OCI-LY7 (cell line): Measurements from ENCODE around the gene LRRC2. TPM values are rescaled to one million over a fixed set of nuclear protein-coding genes. Genes with fewer than 3 reads are reported as not detected.

Source experiments
- BruUV-seq: library from RNA; stranded (reverse); fragments of 400-500 nt; replicated peaks from 2 replicates; lab custom pipeline; 2021; lab: Mats Ljungman, UMichigan
- CTCF ChIA-PET: fragments of 300-600 bp; sonication (Branson Sonifier 250); formaldehyde crosslinking; loops from one replicate; lab custom pipeline; 2022; ENCODE audit warnings: antibody characterized with exemption; ENCODE audit not compliant: unreplicated experiment; lab: Charles Lee
- POLR2A ChIA-PET: fragments of 300-600 bp; sonication (Branson Sonifier 250); formaldehyde crosslinking; loops from one replicate; lab custom pipeline; 2022; ENCODE audit warnings: antibody characterized with exemption; lab: Charles Lee
- DNase-seq: peaks from one replicate; pipeline ENCODE4 v3.0.0-alpha.2; 2015; ENCODE audit warnings: low spot score
- H2AFZ ChIP-seq: fragments of 200-600 bp; sonication (generic), shearing (Covaris generic); 2 replicates; pipeline ENCODE4 v1.6.1; 2014; ENCODE audit warnings: mild to moderate bottlenecking, antibody characterized with exemption, low read length, moderate library complexity
- H3K27ac ChIP-seq: fragments of 200-600 bp; sonication (generic); 2 replicates; pipeline ENCODE4 v1.5.1; 2014; ENCODE audit warnings: mixed run types, low read depth, mild to moderate bottlenecking, moderate library complexity, low read length, inconsistent platforms; ENCODE audit not compliant: poor library complexity, severe bottlenecking
- H3K36me3 ChIP-seq: fragments of 200-600 bp; sonication (generic); 2 replicates; pipeline ENCODE4 v1.6.1; 2014; ENCODE audit warnings: mild to moderate bottlenecking, antibody characterized with exemption, low read length, moderate library complexity, mixed read lengths; ENCODE audit not compliant: insufficient read depth
- H3K4me1 ChIP-seq: fragments of 200-600 bp; sonication (generic); 2 replicates; pipeline ENCODE4 v1.5.1; 2014; ENCODE audit warnings: mild to moderate bottlenecking, low read length; ENCODE audit not compliant: insufficient read depth, poor library complexity, severe bottlenecking
- H3K4me2 ChIP-seq: fragments of 200-600 bp; sonication (generic); 2 replicates; pipeline ENCODE4 v1.6.1; 2014; ENCODE audit warnings: mild to moderate bottlenecking, low read length
- H3K4me3 ChIP-seq: fragments of 200-600 bp; sonication (generic); 2 replicates; pipeline ENCODE4 v1.5.1; 2014; ENCODE audit warnings: mild to moderate bottlenecking, low read depth, low read length; ENCODE audit not compliant: poor library complexity, severe bottlenecking
- H3K79me2 ChIP-seq: fragments of 200-600 bp; sonication (generic); 2 replicates; pipeline ENCODE4 v1.6.1; 2016; ENCODE audit warnings: low read depth, mild to moderate bottlenecking, low read length, moderate library complexity, mixed read lengths; ENCODE audit not compliant: insufficient read depth
- H3K9me2 ChIP-seq: fragments of 200-600 bp; sonication (generic); 2 replicates; pipeline ENCODE4 v1.6.1; 2016; ENCODE audit warnings: mild to moderate bottlenecking, low read length, mixed read lengths; ENCODE audit not compliant: insufficient read depth
- H3K9me3 ChIP-seq: fragments of 200-600 bp; sonication (generic); 2 replicates; pipeline ENCODE4 v1.6.1; 2014; ENCODE audit warnings: mild to moderate bottlenecking, mixed run types, low read length, mixed read lengths
- H4K20me1 ChIP-seq: fragments of 200-600 bp; sonication (generic); 2 replicates; pipeline ENCODE4 v1.6.1; 2014; ENCODE audit warnings: mild to moderate bottlenecking, antibody characterized with exemption, low read length, moderate library complexity, mixed read lengths; ENCODE audit not compliant: insufficient read depth
- EZH2phosphoT487 ChIP-seq: fragments of 200-600 bp; sonication (generic); IDR thresholded peaks from 2 replicates; pipeline ENCODE4 v1.6.1; 2018; ENCODE audit warnings: low read depth, borderline replicate concordance, mild to moderate bottlenecking, mixed run types, antibody characterized with exemption, low read length, moderate library complexity, mixed read lengths
- intact Hi-C: fragments of 100-400 bp; cut with micrococcal nuclease; formaldehyde crosslinking; loops from one replicate; pipeline ENCODE4 v1.10.0; 2022; ENCODE audit not compliant: unreplicated experiment
- total RNA-seq, 2 experiments: library from RNA; depleted of rRNA in 1 of 2; stranded (reverse); fragments of >200 nt in 1 of 2; shearing (Covaris generic) in 1 of 2; gene quantifications; 2 replicates each; pipeline ENCODE4 v1.2.3, GENCODE V29; 2014 to 2022
- TF ChIP-seq, protein P1 (sequence below): fragments of 200-600 bp; sonication (generic); conservative IDR thresholded peaks from 2 replicates; pipeline ENCODE4 v1.5.1; 2014; ENCODE audit warnings: mild to moderate bottlenecking, antibody characterized with exemption, low read length, moderate library complexity, mixed read lengths

Gene LRRC2
- total RNA-seq, 2 experiments from 2014 or later: 1.9 to 2.0 TPM

DNA sequence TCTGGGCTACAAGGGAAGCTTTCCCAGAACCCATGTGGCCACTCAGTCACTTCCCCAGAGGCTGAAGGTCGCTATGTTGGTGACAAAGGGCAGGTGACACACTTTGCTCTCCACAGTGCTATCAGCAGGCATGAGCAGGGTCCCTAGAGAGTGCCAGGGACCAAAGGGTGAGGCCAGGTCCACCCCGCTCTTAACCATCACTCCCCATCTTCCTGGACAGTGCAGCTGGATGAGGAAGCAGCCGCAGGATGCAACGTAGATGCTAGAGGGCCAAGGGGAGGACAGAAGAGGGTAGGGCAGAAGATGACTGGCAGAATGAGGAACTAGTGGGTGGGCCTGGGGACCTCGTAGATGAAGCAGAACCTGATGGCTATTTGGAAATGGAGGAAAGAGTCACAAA, 87.8 kb downstream of the LRRC2 start:
- H3K4me2 ChIP-seq: no peak overlapping the region
- H3K79me2 ChIP-seq: no peaks in the 10 kb centered on the region
- ChIA-PET CTCF (no interaction called here), POLR2A (no interaction called here)
- no peak overlapping the region for H2AFZ ChIP-seq
- no peak for DNase-seq
- H4K20me1 ChIP-seq: no peaks in the 10 kb centered on the region
- no peaks in the 10 kb centered on the region for H3K4me1 ChIP-seq
- H3K36me3 ChIP-seq: no peaks in the 10 kb centered on the region
- H3K4me3 ChIP-seq: no peak overlapping the region
- intact Hi-C loops: no loop called here
- no TSS peak for BruUV-seq
- H3K9me3 ChIP-seq: no peaks in the 10 kb centered on the region
- H3K27ac ChIP-seq: no peak overlapping the region
- no peak for TF ChIP-seq EZH2phosphoT487
- TF ChIP-seq, protein P1, sequence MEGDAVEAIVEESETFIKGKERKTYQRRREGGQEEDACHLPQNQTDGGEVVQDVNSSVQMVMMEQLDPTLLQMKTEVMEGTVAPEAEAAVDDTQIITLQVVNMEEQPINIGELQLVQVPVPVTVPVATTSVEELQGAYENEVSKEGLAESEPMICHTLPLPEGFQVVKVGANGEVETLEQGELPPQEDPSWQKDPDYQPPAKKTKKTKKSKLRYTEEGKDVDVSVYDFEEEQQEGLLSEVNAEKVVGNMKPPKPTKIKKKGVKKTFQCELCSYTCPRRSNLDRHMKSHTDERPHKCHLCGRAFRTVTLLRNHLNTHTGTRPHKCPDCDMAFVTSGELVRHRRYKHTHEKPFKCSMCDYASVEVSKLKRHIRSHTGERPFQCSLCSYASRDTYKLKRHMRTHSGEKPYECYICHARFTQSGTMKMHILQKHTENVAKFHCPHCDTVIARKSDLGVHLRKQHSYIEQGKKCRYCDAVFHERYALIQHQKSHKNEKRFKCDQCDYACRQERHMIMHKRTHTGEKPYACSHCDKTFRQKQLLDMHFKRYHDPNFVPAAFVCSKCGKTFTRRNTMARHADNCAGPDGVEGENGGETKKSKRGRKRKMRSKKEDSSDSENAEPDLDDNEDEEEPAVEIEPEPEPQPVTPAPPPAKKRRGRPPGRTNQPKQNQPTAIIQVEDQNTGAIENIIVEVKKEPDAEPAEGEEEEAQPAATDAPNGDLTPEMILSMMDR: no peak
- no peaks in the 10 kb centered on the region for H3K9me2 ChIP-seq

DNA sequence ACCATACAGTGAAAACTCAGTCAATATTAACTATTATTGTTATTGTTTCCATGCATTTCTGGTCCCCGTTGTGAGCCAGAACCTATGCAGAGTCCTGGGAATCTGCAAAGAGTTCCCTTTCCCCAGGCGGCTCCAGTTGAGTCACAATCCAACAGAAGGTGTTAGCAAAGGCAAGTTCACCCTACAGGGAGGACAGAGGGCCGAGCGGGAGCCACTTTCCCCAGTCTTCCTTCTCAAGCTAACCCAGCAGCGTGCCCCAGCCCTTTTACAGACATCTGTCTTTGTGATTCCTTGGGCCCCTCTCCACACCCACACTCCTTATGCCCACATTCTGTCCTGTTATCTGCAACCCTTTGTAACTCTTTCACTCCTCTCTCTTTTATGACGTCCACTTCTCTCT, 88.3 kb downstream of the LRRC2 start:
- Histone ChIP-seq H3K9me2 (no peaks in the 10 kb centered on the region), H3K4me2 (no peak overlapping the region), H3K27ac (no peak overlapping the region), H3K9me3 (no peaks in the 10 kb centered on the region), H3K36me3 (no peaks in the 10 kb centered on the region), H3K79me2 (no peaks in the 10 kb centered on the region), H4K20me1 (no peaks in the 10 kb centered on the region), H2AFZ (no peak overlapping the region), H3K4me1 (no peaks in the 10 kb centered on the region), H3K4me3 (no peak overlapping the region)
- POLR2A ChIA-PET: interaction anchor here (1.1 kb wide), 1 partner anchor 65 kb away, joined by 3 read pairs; no protein-coding TSS in a partner anchor
- CTCF ChIA-PET: no interaction called here
- intact Hi-C loops: no loop called here
- no TSS peak for BruUV-seq
- DNase-seq: no peak
- no peak for TF ChIP-seq EZH2phosphoT487
- TF ChIP-seq, protein P1: no peak

DNA sequence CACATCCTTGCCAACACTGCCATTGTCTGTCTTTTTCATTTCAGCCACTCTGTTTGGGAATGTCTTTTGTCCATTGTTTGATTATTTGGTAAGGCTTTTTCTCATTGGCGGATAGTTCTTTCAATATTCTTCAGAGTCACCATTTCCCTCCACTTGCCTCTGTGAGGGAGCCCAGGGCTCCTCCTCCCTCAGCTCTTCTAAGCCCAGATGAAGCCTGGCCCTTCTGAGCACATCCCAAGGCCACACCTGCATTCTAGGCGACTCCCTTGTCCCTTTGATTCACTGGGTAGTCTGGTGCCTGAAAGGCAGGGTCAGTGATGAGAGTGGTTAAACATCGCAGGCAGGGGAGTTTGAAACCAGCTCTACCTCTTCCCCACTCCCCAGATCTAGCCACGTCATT, 89.0 kb downstream of the LRRC2 start:
- no TSS peak for BruUV-seq
- intact Hi-C loops: no loop called here
- POLR2A ChIA-PET: interaction anchor here (1.1 to 1.2 kb wide), 2 partner anchors 65 to 109 kb away, joined by 3 read pairs; no protein-coding TSS in a partner anchor
- Histone ChIP-seq H3K4me3 (no peak overlapping the region), H3K4me2 (no peak overlapping the region), H3K79me2 (no peaks in the 10 kb centered on the region), H3K9me2 (no peaks in the 10 kb centered on the region), H3K36me3 (no peaks in the 10 kb centered on the region), H3K9me3 (no peaks in the 10 kb centered on the region), H2AFZ (no peak overlapping the region), H3K4me1 (no peaks in the 10 kb centered on the region), H3K27ac (no peak overlapping the region), H4K20me1 (no peaks in the 10 kb centered on the region)
- TF ChIP-seq, protein P1: no peak
- TF ChIP-seq EZH2phosphoT487: no peak
- CTCF ChIA-PET: no interaction called here
- no peak for DNase-seq
